ENCODE results near the gene CLIP3.

DNA sequence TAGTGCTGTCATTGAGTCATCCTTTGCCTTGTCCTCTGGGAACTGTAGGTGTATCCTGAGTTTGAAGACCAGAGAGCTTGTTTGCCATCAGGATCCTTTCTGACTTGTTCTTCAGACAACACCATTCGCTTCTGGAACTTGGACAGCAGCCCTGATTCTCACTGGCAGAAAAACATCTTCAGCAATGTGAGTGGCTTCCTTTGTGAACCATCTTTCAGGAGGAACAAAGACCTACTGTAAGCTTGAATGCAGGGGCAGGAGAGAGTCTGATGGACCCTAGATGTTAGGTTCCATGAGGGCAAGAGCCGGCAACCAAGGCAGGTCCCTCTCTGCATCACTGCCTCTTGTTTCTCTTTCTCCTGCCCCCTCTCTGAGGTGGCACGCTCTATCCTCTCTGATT is 48.7 kb upstream of the CLIP3 start:
- TF ChIP-seq ZNF174 (CRISPR knock-in tag; IDR thresholded peaks at IDR 0.05) (no peak), JUND (IDR thresholded peaks at IDR 0.05; ENCODE audit: borderline replicate concordance, low read depth, low read length) (no peak), JUND (tag; IDR thresholded peaks at IDR 0.05; ENCODE audit: borderline replicate concordance, low read depth, low read length) (no peak), SAFB (IDR thresholded peaks at IDR 0.05; ENCODE audit: borderline replicate concordance, low read depth, low read length) (no peak), RAD21 (CRISPR knock-in tag; conservative IDR thresholded peaks at IDR 0.05 in 1 of 2, IDR thresholded peaks at IDR 0.05 in 1 of 2) (no peak), THRA (IDR thresholded peaks at IDR 0.05) (no peak), NONO (IDR thresholded peaks at IDR 0.05; ENCODE audit: low read depth in 2 of 2, low read length in 1 of 2) (no peak), KLF10 (CRISPR knock-in tag; IDR thresholded peaks at IDR 0.05) (no peak), PHF20 (IDR thresholded peaks at IDR 0.05; ENCODE audit: partially characterized antibody) (no peak)

Data from K562 (cell line).